Activated naive CD4-positive, alpha-beta T cell treated with anti-CD3 and anti-CD28 coated beads, Interleukin-2, amount 50 U/mL, for 16 hours (primary cell): ENCODE data around the gene PARP9.
"Not testable (repeated sequence)": the region's sequence is repeated elsewhere in the genome, so short reads cannot be mapped to it uniquely, and the experiment has no call there.

Experiments used
- DNase-seq: peaks from one replicate; pipeline ENCODE4 v3.0.0-alpha.2; 2020

The PARP9 gene

GRCh38 chr3:122572940-122573412, 8.9 kb upstream of the PARP9 start:
- DNase-seq: peak; percentile 28

- no peak for DNase-seq
These were observed 4.7 kb upstream of the PARP9 start for GRCh38 chr3:122568755-122569154.

GRCh38 chr3:122568131-122568530, 4.0 kb upstream of the PARP9 start:
- DNase-seq: not testable (repeated sequence)

- peak; percentile 16 for DNase-seq
These were observed 429 bp downstream of the PARP9 start for GRCh38 chr3:122563717-122564025.

- DNase-seq: no peak
These were observed 980 bp downstream of the PARP9 start for GRCh38 chr3:122562923-122563716.

GRCh38 chr3:122560680-122561079, 3.4 kb downstream of the PARP9 start:
- peak; percentile 57 for DNase-seq

- DNase-seq: no peak
These were observed 4.2 kb downstream of the PARP9 start for GRCh38 chr3:122559906-122560305.

- no peak for DNase-seq
These were observed 5.5 kb downstream of the PARP9 start for GRCh38 chr3:122558605-122559004.

GRCh38 chr3:122557356-122557755, 6.7 kb downstream of the PARP9 start:
- no peak for DNase-seq

GRCh38 chr3:122555275-122556071, 8.6 kb downstream of the PARP9 start:
- no peak for DNase-seq

- no peak for DNase-seq
These were observed 10.9 kb downstream of the PARP9 start for GRCh38 chr3:122553171-122553570.

GRCh38 chr3:122548619-122549018, 15.5 kb downstream of the PARP9 start:
- DNase-seq: no peak

GRCh38 chr3:122548076-122548475, 16.0 kb downstream of the PARP9 start:
- DNase-seq: no peak

GRCh38 chr3:122546151-122546550, 17.9 kb downstream of the PARP9 start:
- no peak for DNase-seq

- DNase-seq: no peak
These were observed 25.1 kb downstream of the PARP9 start for GRCh38 chr3:122538956-122539490.

- no peak for DNase-seq
These were observed 27.5 kb downstream of the PARP9 start for GRCh38 chr3:122536632-122537001.

GRCh38 chr3:122535964-122536631, 28.0 kb downstream of the PARP9 start:
- DNase-seq: no peak

GRCh38 chr3:122533931-122534334, 30.2 kb downstream of the PARP9 start:
- peak; percentile 21 for DNase-seq

- no peak for DNase-seq
These were observed 30.6 kb downstream of the PARP9 start for GRCh38 chr3:122533480-122533879.

- DNase-seq: no peak
These were observed 33.9 kb downstream of the PARP9 start for GRCh38 chr3:122530164-122530563.

GRCh38 chr3:122523317-122523716, 40.8 kb downstream of the PARP9 start:
- no peak for DNase-seq

- no peak for DNase-seq
These were observed 43.2 kb downstream of the PARP9 start for GRCh38 chr3:122520861-122521260.

GRCh38 chr3:122519693-122520092, 44.4 kb downstream of the PARP9 start:
- DNase-seq: no peak
